ENCODE results near the gene SCAPER.

SCAPER gene

GRCh38 chr15:76667943-76668715, 237.0 kb downstream of the SCAPER start:
- no peak for DNase-seq (ENCODE audit: low read depth)

- no peak for DNase-seq (ENCODE audit: low read depth)
Observed at GRCh38 chr15:76664895-76665294, 240.2 kb downstream of the SCAPER start.

DNA sequence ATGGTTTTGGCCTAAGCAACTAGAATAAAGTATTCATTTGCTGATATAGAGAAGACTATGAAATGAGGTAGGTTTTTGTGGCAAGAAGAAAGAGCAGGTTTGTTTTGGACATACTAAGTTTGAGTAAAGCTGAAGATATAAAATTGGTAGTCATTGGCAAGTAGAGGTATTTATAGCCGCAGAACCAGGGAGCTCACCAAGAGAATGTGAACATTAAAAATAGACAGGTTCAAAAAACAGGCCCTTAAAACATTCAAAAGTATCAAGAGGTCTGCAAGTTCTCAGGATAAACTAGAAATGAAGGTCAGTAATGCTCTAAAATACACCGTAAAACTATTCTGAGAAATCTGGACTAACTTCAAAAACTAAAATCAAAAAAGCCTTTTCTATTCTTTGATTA, 240.7 kb downstream of the SCAPER start:
- DNase-seq (ENCODE audit: low read depth): no peak

- DNase-seq (ENCODE audit: low read depth): no peak
Observed at GRCh38 chr15:76663529-76663928, 241.6 kb downstream of the SCAPER start.

DNA sequence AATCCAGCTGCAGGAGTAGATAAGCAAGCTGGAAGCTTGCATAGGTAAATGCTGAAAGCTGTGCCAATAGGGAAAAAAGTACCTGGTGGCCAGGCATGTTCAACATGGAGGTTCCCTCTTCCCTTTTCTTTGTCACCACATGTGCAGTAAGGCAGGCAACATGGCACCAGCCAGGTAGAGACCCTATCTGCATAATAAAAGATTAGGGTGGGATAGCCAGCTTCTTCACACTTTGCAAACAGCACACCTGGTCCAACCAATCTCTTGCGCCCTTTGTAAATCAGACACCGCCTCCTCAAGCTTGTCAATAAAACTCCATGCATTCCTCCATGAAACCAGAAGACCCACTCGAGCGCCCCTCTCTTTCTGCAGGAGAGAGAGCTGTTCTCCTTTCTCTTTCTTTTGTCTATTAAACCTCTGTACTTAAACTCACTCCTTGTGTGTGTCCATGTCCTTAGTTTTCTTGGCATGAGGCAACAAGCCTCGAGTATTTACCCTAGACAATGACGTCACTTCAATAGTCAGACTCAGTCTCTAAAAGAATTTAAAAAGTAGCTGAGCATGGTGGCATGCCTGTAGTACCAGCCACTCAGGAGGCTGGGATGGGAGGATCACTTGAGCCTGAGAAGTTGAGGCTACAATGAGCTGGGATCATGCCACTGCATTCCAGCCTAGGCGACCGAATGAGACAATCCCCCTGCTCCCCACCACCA, 256.3 kb downstream of the SCAPER start:
- DNase-seq (ENCODE audit: low read depth): no peak

- no peak for DNase-seq (ENCODE audit: low read depth)
Observed at GRCh38 chr15:76647612-76648011, 257.5 kb downstream of the SCAPER start.

GRCh38 chr15:76644646-76645045, 260.5 kb downstream of the SCAPER start:
- no peak for DNase-seq (ENCODE audit: low read depth)

DNA sequence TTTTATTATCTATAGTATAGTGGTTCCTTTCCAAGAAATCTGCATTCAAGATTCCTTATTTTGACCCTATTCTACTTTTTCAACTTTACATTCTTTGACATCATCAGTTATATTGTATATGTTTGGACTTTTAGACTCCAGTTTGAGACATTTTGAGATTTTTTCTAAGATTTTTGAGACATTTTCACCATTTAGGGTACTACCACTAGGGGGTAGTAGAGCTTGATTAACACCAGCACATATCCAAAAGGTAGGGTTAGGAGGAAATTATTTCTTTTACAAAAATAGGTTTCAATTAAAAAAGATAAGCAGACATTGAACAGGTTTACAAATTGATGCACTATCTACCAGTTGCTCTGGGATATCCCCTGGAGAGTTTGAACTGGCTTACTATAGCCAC, 262.5 kb downstream of the SCAPER start:
- DNase-seq (ENCODE audit: low read depth): no peak

- no peak for DNase-seq (ENCODE audit: low read depth)
Observed at GRCh38 chr15:76637166-76637565, 268.0 kb downstream of the SCAPER start.

DNA sequence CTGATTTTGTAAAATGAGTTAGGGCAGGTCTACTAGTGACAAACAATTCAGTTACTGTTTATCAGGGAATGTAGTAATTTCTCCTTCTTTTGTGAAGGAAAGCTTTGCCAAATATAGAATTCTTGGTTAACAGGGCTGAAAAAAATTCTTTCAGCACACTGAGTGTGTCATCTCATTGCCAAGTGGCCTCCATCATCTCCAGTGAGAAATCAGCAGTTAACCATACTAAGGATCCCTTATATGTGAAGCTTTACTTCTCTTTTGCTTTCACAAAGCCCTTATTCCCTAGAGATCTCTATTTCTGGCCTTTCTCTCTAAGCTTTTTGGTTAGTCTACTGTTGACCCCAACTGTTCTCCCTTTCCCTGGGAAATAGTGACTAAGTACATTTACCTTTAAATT, 269.1 kb downstream of the SCAPER start:
- no peak for DNase-seq (ENCODE audit: low read depth)

GRCh38 chr15:76626611-76627010, 278.5 kb downstream of the SCAPER start:
- no peak for DNase-seq (ENCODE audit: low read depth)

DNA sequence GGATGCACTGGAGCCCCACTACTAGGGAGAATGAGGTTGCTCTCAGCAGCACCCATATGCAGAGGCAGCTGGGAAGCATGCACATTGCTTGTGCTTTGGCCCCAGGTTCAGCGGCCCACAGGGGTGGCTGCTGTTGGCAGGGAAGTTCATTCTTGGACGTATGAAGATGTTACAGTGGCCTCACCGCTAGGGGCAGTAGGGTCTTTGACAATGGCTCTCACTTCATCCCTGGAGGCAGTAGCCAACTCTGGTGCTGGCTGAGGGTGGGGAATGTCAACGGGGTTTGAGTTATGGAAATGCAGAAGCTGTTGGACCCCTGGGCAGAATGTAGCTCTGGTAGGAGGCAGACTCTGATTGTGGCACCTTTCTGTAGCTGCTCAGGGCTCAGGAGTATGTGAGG, 279.9 kb downstream of the SCAPER start:
- no peak for DNase-seq (ENCODE audit: low read depth)

DNA sequence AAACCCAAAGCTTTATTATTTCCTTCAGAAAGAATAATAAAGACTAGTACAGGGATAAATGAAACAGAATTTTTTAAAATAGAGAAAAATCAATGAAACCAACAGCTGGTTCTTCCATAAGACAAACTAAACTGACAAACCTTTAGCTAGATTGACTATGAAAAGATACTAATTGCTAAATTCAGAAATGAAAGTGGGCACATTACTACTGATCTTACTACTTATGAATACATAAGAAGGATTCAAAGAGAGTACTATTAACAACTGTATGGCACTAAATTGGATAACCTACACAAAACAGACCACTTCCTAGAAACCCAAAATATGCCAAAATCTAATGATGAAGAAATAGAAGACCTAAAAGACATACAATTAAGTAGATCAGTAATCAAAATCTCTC, 290.4 kb downstream of the SCAPER start:
- no peak for DNase-seq (ENCODE audit: low read depth)

GRCh38 chr15:76588811-76589747, 316.1 kb downstream of the SCAPER start:
- DNase-seq (ENCODE audit: low read depth): no peak

- no peak for DNase-seq (ENCODE audit: low read depth)
Observed at GRCh38 chr15:76585576-76585897, 319.6 kb downstream of the SCAPER start.

DNA sequence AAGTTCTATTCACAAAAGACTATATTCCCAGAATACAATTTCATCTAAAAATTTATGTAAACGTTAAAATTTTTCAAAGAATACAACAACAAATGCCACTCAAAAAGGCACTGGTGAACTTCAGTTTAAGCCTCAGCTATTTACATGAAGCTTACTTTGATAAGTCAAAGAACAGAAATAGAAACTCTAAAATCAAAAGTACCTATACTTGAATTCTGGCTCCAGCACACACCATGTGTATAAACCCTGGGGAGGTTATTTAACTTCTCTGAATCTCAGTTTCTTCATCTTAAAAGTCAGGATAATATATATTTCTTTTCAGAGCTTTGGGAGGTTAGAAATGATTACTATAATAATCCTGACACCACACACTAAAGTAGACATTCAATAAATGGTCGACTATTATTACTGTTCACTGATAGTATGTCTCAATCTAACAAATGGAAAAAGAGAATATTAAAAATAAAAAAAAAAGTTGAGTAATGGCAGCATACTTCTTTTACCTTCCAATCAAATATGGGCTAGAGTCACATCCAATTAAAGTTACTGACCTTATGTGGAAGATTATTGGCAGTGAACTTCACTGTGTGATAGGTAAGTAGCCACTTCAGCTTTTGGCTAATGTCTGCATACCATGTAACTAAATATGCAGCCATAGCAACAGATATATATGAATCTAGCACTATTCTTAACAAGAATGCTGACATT, 320.1 kb downstream of the SCAPER start:
- DNase-seq (ENCODE audit: low read depth): no peak

GRCh38 chr15:76582550-76582949, 322.6 kb downstream of the SCAPER start:
- no peak for DNase-seq (ENCODE audit: low read depth)

GRCh38 chr15:76577879-76578512, 327.1 kb downstream of the SCAPER start:
- no peak for DNase-seq (ENCODE audit: low read depth)

- no peak for DNase-seq (ENCODE audit: low read depth)
Observed at GRCh38 chr15:76576523-76577279, 328.4 kb downstream of the SCAPER start.

DNA sequence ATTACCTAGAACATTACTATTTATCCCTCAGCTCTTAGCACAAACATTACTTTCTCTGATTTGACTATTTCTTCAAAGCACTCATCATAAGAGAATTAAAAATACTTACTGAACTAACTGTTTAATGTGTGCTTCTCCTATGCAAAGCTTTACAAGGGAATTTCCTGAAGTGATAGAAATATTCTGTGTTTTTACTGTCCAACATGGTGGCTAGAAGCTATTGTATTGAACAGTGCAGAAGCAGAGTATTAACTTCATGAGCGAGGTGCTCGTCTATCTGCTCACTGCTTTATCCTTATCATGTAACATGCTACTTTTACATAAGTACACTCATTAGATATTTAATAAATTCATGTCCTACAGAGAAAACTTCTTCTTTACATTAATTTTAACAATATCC, 329.5 kb downstream of the SCAPER start:
- no peak for DNase-seq (ENCODE audit: low read depth)

- no peak for DNase-seq (ENCODE audit: low read depth)
Observed at GRCh38 chr15:76575274-76575673, 329.9 kb downstream of the SCAPER start.
